HG03095 (cell line): Measurements from ENCODE around the gene LTF.
"Not testable (repeated sequence)": the region's sequence is repeated elsewhere in the genome, so short reads cannot be mapped to it uniquely, and the experiment has no call there.

Source experiments
- ATAC-seq: cut with Tn5 transposase; IDR thresholded peaks from one replicate; pipeline ENCODE4 v1.9.1; 2021; ENCODE audit warnings: moderate library complexity; ENCODE audit not compliant: unreplicated experiment

LTF gene

DNA sequence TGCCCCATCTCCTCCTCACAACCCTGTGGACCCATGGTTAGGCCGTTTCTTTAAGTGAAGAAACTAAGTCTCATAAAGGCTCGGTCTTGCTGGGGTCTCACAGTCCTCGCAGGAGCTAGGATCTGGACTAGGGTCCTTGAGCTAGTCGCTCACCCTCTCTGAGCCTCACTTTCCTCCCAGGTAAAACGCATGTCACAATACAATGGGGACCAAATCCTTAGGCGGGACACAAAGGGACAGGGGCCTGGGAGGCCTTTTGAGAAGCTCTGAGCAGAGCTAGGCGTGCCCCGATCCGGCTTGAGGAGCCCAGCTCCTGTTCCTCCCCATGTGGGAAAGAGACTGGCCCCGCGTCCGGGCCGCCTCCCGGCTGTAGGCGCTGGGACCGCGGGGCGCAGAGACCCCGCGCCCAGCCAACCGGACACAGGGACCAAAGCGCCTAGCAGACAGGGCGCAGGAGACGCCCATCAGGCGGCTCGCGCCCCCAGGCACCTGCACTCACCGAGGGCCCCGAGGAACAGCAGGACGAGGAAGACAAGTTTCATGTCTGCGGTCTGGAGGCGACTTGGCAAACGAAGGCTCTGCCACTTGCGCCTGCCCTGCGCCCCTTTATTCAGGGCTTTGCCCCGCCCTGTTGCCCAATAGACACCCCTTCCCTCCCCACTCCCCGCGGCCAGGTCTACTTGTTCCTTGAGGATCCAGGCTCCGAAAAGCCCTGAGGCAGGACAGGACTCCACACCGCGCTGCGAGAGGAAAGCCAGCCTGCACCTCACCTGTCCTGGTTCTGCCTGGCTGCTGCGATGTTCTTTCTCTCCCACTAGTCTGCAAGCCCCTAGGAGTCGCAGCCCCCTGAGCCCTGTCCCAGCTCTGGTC, at the start of gene LTF:
Gene LTF, minus strand, starts transcription at position 580 of the 870 bp plus-strand sequence. Its CDS starts 38 bp downstream, at position 542.
- ATAC-seq, result no peak

DNA sequence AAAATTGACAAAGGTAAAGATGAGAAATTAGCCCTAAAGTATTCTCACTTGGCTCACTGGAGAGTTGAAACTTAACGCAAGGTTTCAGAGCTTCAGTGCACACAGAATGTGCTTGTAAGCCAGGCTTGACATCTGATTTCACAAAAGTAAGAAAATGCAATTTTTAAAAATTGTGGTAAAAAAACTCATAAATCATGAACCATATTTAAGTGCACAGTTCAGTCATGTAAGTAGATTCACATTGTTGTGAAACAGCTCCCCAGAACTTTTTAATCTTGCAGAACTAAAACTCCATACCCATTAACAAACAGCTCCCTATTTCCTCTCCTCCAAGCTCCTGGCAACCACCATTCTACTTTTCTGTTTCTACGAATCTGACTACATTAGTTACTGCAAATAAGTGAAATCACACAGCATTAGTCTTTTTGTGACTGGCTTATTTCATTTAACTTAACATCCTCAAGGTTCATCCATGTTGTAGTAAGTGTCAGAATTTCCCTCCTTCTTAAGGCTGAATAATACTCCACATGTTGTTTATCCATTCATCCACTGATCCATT, 47.6 kb upstream of the LTF start:
- ATAC-seq, result no peak

DNA sequence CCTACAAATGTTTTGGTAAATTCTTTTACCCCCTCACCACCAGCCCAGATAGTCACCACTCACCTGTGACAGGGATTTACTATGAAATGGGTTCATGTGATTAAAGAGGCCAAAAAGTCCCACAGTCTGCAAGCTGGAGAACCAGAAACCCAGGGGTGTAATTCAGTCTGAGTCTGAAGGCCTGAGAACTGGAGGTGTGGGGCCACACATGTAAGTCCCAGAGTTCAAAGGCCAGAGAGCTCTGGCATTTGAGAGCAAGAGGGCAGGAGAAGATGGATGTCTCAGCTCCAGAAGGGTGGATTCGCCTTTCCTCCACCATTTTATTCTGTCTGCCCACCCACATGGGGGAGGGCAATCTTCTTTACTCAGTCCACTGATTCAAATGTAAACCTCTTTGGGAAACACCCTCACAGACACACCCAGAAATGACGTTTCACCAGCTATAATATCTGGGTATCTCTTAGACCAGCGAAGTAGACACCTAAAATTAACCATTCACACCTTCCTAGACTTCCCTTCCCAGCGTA, 45.0 kb upstream of the LTF start:
- ATAC-seq, result no peak

DNA sequence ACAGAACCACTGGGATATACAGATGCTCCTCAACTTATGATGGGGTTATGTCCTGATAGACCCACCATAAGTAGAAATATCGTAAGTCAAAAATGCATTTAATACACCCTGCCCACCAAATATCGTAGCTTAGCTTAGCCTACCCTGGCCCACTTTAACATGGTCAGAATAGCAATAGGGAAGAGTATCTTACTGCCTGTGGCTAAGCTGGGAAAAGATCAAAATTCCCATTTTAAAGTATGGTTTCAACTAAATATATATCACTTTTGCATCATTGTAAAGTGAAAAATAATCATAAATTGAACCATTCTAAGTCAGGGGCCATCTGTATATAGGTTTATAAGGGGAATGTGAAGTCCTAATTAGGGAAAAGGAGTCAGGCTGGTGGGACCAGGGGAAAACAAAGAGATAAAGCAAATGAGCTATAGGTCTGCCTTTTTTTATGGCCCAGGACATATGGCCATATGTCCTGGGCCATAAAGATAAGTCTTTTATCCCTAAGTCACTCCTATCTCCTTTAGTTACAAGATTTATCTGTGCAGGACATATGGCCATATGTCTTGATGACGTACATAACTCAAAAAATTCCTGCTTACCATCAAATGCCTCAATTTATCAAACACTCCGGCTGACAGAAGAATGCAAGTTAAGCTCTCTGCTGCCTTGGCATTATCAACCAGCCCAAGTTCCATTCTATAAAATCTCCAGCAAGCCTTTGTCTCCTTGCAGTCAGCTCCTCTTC, 44.3 kb upstream of the LTF start:
- ATAC-seq, result no peak

DNA sequence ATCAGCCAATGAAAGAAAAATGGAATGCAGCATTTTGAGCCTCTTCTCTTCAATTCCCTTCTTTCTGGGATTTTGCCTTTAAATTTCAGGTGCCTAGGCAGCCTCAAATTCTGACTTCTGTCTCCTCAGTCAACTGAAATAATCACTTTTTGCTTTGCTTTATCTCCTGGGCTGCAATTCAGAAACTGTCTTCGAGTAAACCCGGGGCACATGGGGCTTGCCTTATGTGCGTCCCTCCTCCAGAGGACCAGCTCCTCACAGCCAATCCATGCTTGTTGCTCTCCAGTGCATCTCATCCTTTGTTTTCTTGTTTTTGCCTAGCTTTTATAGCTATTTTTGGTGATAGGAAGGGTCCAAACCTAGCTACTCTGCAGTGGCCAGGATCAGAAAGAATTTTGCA, 41.8 kb upstream of the LTF start:
- no peak for ATAC-seq

DNA sequence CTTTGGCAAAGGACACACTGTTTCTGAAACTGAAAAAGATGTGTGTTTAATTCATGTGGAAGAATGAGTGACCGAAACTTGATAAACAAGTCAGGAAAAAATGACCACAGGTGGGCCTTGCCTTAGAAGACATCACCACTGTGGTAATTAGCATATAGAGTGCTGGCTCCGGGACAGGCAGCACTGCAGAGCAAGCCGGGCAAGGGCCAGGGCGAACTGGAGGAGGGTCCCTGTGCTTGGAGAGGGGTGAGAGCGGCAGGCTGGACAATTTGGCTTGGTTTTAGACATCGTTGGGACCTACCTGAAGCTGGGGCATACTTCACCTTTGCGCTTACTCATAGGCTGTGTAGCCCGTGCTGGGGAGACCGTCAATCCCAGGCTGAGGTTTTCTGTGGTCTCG, 41.2 kb upstream of the LTF start:
- no peak for ATAC-seq

DNA sequence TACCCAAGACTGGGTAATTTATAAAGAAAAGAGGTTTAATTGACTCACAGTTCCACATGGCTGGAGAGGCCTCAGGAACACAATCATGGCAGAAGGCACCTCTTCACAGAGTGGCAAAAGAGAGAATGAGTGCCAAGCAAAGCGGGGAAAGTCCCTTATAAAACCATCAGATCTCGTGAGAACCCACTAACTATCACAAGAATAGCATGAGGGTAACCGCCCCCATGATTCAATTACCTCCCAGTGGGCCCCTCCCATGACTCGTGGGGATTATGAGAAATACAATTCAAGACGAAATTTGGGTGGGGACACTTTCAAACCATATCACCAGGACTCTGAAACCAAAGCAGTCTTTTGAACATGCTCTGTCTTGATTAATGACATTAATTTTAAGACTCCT, 40.1 kb upstream of the LTF start:
- ATAC-seq, result no peak

DNA sequence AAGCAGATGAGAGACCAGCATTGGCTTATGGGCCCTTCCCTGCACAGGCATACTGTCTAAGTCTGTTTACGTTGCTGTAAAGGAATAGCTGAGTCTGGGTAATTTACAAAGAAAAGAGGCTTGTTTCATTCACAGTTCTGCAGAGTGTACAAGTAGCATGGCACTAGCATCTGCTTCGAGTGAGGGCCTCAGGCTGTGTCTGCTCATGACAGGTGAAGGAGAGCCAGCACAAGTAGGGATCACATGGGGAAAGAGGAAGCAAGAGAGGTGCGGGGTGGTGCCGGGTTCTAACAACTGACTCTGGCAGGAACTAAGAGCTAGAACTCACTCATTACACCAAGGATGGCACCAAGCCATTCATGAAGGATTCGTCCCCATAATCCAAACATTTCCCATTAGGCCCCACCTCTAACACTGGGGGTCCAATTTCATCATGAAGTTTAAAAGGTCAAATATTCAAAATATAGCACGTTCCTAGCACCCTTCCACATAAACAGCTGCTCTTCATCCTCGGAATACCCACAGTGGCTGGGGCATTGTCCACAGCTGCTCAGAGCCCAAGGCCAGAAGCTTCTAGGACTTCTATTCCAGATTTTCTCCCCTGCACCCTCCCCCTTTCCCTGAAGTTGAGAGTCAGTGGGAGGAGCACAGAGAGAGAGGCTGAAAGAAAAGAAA, 38.6 kb upstream of the LTF start:
- no peak for ATAC-seq

DNA sequence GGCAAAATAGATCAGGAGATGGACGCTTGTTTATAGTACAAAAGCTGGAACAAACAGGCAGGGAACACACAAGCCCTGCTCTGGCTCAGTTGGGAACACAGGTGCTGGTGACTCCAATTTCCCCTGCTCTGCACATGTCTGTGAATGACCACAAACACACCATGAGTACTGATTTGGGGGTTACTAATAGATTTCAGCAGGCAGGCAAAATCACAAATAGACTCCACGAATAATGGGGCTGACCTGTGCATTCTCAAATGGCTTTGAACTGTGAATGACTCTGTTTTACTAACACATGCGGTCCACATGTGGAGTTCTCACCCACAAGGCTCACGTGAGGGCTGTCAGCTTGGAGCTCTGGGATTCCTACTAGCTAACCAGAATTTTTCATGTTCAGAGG, 37.0 kb upstream of the LTF start:
- no peak for ATAC-seq

DNA sequence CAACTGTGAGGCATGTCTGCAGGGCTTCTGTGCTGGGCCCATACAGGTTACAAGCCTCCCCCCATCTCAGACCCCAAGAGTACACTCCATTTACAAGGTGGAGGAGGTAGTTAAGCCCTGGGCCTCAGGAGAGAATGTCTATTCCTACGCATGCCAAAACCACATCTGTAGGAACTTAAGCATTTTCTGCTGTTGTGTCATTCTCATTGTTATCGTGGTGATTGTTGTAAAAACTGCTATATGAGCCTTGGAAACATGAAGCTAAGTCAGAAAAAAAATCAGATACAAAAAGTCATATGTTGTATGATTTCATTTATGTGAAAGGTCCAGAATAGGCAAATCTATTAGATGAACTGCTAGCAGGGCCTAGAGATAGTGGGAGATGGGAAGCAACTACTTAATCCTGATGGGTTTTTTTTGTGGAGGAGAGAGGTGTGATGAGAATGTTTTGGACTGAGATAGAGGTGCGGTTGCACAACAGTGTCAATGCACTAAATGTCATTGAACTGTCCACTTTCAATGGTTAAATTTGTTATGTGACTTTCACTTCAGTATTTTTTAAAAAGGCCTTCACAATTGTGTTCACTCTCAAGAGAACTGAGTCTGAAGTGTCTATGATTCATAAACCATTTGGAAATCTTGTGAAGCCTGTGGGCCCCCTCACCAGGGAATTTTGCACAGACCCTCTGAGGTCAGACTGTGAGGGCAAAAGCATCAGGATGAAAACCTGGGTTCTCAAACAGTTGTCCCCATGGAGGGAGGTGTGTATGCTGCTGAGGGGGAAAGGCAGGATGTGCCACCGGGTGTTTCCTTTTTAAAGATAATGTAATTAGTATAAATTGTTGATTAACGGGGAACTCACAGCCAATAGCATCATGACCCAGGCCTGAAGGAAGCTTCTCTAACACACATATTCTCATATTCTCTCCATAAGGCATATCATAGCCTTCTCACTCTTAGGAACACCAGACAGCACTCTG, 36.2 kb upstream of the LTF start:
- no peak for ATAC-seq

DNA sequence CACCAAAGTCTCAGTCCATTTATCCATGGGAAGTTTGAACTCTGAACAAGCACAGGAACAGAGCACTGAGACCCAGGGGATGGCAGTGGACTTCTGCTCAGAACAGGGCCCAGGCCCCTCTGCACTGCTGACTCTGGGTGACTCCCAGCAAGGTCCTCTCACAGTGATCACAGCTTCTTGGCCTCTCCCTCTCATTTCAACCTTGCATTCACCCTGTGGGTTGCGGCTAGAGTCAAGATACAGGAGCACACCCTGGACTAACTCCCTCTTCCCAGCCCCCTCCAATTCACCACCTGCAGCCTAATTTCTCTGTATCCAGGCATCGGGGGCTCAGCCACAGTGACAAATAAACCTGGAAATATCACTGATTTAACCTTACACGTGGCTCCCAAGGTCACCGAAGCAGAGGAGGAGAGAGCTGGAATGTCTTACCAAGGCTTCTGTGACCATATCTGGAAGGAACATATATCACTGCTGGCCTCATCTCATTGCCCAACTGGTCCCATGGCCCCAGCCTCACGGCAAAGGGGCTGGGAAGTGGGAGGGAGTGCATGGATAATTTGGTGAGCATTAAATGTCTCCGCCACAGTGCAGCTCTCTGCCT, 34.3 kb upstream of the LTF start:
- no peak for ATAC-seq

DNA sequence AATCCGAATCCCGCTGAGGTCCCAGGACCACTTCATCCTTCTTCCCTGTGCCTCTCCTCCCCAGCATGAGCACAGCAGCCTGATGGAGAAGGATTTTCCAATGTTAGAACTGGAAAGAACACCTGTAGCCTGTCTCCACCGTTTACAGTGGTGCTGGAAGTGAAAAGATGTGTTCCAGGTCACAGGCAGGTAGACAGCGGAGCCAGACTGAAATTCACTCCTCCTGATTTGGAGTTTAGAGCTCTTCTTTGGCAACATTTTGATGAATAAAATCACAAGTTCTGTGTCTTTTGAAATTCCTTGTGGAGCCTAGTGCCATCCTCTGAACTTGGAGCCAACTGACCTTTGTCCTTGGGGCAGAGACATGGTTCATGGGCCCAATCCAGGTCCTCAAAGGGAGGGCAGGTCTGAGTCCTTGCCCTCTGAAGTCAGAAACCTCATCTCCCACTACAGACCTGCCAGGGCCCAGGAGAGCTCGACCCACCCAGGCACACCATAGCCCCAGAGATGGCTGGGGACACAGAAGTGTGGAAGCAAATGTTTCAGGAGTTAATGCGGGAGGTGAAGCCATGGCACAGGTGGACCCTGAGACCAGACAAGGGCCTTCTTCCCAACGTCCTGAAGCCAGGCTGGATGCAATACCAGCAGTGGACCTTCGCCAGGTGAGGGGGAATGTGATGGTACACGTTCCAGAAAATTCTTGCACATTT, 33.0 kb upstream of the LTF start, which contains the start of gene RTP3:
Gene RTP3, plus strand, starts transcription at position 421 of the 710 bp plus-strand sequence. Its CDS starts 87 bp downstream, at position 508.
- ATAC-seq, result no peak

DNA sequence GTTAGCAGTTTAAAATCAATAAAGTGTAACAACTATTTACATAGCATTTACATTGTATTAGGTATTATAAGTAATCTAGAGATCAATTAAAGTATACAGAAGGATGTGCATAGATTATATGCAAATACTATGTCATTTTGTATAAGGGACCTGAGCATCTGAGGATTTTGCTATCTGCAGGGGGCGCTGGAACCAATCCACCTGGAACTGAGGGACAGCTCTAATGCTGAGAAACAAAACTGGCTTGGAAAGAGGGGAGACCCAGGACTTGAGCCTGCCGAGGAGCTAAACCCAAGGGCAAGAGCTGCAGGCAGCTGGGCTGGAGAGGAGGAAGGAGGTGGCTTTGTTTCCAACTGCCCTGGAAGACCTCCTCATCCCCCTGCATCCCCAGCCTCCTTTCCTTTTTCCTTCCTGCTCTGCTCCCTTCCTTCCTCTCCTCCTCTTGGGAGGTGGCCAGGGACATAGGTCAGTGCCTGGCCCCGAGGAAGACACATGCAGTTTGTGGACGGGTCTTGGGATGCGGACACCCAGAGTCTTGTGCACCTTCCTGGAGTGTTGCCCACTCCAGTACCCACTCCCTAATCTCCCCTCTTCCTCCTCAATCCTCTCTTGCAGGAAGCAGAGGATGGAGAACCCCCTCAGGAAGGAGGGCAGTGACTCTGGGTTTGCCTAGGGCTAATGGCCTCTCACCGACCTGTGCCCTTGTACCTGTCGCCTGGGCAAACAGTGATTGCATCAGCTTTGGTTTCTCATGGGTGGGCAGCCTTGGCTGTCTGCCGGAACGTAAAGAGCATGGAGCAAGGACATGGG, 32.2 kb upstream of the LTF start:
- ATAC-seq, result no peak

DNA sequence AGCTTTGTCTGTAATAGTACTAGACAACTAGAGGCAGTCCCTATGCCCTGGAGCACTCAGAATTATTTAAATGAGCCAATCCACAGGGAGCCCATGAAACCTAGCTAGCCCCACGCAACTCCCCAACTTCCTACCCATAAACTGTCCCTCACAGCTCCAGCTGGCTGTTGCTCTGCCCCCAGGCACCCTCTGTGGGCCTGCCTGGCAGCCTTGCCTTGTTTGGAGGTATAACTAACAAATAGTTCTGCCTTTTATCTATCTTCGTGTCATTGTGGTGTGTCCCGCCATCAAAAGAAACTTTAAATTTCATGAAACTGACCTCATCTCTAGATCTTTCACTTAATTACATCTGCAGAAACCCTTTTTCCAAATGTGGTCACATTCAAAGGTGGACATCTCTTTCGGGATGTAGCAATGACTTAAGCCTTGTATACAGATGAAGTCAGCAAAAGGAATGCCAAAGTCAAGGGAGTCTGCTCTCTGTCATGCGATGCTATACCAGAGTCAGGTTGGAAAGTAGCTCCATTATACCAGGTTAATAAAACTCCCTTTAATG, 31.3 kb upstream of the LTF start:
- no peak for ATAC-seq

DNA sequence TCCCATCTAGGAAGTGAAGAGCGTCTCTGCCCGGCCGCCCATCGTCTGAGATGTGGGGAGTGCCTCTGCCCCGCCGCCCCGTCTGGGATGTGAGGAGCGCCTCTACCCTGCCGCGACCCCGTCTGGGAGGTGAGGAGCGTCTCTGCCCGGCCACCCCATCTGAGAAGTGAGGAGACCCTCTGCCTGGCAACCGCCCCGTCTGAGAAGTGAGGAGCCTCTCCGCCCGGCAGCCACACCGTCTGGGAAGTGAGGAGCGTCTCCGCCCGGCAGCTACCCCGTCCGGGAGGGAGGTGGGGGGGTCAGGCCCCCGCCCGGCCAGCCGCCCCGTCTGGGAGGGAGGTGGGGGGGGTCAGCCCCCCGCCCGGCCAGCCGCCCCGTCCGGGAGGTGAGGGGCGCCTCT, 29.8 kb upstream of the LTF start:
- not testable (repeated sequence) for ATAC-seq

DNA sequence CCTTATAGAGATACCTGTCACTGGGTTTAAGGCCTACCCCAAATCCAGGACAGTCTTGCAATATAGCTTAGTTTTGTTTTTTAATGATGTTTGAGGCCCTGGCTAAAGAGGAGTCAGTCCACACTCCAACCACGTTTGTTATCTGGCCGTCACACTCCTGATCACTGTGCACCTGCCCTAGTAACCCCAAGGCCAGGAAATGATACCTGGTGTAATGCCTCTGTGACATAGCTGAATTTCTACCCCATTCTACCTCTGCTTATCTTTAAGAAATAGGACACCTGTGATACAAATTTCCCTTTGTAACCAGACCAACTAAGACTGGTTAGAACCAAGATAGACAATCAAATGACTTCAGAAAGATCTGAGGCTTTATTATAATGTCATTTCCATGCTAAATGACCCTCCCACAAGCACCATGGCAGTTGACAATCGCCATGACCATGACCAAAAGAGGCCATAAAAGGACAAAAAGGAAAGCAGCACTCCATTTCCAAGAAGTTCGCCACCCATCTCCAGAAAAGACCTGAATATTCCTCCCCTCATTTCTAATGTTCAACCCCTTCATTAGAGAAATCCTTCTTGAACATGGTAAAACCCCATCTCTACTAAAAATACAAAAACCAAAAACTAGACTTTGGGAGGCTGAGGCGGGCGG, 28.3 kb upstream of the LTF start:
- ATAC-seq, result no peak
